Activated naive CD8-positive, alpha-beta T cell treated with anti-CD3 and anti-CD28 coated beads for 36 hours (primary cell): ENCODE measurements around the gene MAP3K8. TPM values are rescaled to one million over a fixed set of nuclear protein-coding genes. Genes with fewer than 3 reads are reported as not detected.
"Not testable (repeated sequence)": the region's sequence is repeated elsewhere in the genome, so short reads cannot be mapped to it uniquely, and the experiment has no call there.

Experiments
- DNase-seq: peaks from one replicate; pipeline ENCODE4 v3.0.0; 2021
- H3K27ac Mint-ChIP-seq: one replicate; pipeline ENCODE4 v1.8.0; 2022; ENCODE audit warnings: mild to moderate bottlenecking, moderate library complexity, mixed read lengths
- H3K27me3 Mint-ChIP-seq: one replicate; pipeline ENCODE4 v1.8.0; 2022; ENCODE audit warnings: mild to moderate bottlenecking, mixed read lengths
- H3K36me3 Mint-ChIP-seq: one replicate; pipeline ENCODE4 v1.8.0; 2021; ENCODE audit warnings: mild to moderate bottlenecking, mixed read lengths
- H3K4me1 Mint-ChIP-seq: one replicate; pipeline ENCODE4 v1.8.0; 2021; ENCODE audit warnings: mixed read lengths
- H3K4me3 Mint-ChIP-seq: one replicate; pipeline ENCODE4 v1.8.0; 2022; ENCODE audit warnings: mild to moderate bottlenecking, moderate library complexity, mixed read lengths
- H3K9me3 Mint-ChIP-seq: one replicate; pipeline ENCODE4 v1.8.0; 2022; ENCODE audit warnings: mixed read lengths
- total RNA-seq, 2 experiments: library from RNA; stranded (reverse); gene quantifications; one replicate each; pipeline ENCODE4 v1.2.3, GENCODE V29; 2021

The MAP3K8 gene
- total RNA-seq, 2 experiments from 2014 or later: 18.0 to 18.5 TPM

GRCh38 chr10:30479513-30479912, 45.5 kb downstream of the MAP3K8 start:
- H3K4me3 Mint-ChIP-seq, H3K36me3 Mint-ChIP-seq, H3K27ac Mint-ChIP-seq: not testable (repeated sequence)

DNA sequence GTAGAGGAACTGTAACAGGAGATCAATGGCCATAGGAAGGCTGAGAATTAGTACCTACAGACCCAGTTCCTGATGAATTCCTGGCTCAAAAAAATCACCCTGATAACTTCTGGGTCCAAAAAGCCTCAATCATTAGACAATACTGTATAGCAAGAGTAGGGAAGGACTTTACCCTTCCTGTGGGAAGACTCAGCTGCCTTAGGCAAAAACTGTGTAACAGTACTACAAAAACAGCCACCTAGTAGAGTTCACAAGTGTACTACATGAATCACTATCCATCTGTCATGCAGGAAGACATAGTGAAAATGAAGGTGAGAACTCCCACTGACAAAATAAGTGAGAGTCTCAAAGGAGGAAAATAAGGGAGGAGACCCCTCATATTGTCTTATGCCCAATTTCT, 47.6 kb downstream of the MAP3K8 start:
- H3K36me3 Mint-ChIP-seq: peaks cover 5% of the 10 kb centered on the region

More at GRCh38 chr10:30479513-30479912, 45.5 kb downstream of the MAP3K8 start:
- not testable (repeated sequence) for H3K27me3 Mint-ChIP-seq, DNase-seq, H3K4me1 Mint-ChIP-seq
- H3K9me3 Mint-ChIP-seq: peaks cover 16% of the 10 kb centered on the region

GRCh38 chr10:30488316-30488715, 54.3 kb downstream of the MAP3K8 start:
- no peak for DNase-seq
- H3K27ac Mint-ChIP-seq: no peak overlapping the region
- H3K9me3 Mint-ChIP-seq: no peaks in the 10 kb centered on the region
- H3K27me3 Mint-ChIP-seq: no peaks in the 10 kb centered on the region
- H3K4me1 Mint-ChIP-seq: peaks cover 10% of the 10 kb centered on the region
- H3K36me3 Mint-ChIP-seq: no peaks in the 10 kb centered on the region
- no peak overlapping the region for H3K4me3 Mint-ChIP-seq

More for the DNA sequence above, 47.6 kb downstream of the MAP3K8 start:
- no peak overlapping the region for H3K4me3 Mint-ChIP-seq
- H3K27me3 Mint-ChIP-seq: no peaks in the 10 kb centered on the region
- H3K4me1 Mint-ChIP-seq: peaks cover 3% of the 10 kb centered on the region
- H3K27ac Mint-ChIP-seq: no peak overlapping the region
- peaks cover 16% of the 10 kb centered on the region for H3K9me3 Mint-ChIP-seq
- no peak for DNase-seq

- peaks cover 19% of the 10 kb centered on the region for H3K4me1 Mint-ChIP-seq
- no peak overlapping the region for H3K4me3 Mint-ChIP-seq
- H3K27me3 Mint-ChIP-seq: no peaks in the 10 kb centered on the region
- DNase-seq: no peak
- H3K36me3 Mint-ChIP-seq: no peaks in the 10 kb centered on the region
- H3K9me3 Mint-ChIP-seq: no peaks in the 10 kb centered on the region
- H3K27ac Mint-ChIP-seq: no peak overlapping the region
Measured at GRCh38 chr10:30489346-30489745, 55.4 kb downstream of the MAP3K8 start.

- Mint-ChIP-seq H3K4me3 (no peak overlapping the region), H3K4me1 (peaks cover 23% of the 10 kb centered on the region), H3K36me3 (no peaks in the 10 kb centered on the region), H3K27ac (peak overlapping the region; percentile 59), H3K9me3 (no peaks in the 10 kb centered on the region), H3K27me3 (no peaks in the 10 kb centered on the region)
- DNase-seq: no peak
Measured at GRCh38 chr10:30490289-30491000, 56.5 kb downstream of the MAP3K8 start.

DNA sequence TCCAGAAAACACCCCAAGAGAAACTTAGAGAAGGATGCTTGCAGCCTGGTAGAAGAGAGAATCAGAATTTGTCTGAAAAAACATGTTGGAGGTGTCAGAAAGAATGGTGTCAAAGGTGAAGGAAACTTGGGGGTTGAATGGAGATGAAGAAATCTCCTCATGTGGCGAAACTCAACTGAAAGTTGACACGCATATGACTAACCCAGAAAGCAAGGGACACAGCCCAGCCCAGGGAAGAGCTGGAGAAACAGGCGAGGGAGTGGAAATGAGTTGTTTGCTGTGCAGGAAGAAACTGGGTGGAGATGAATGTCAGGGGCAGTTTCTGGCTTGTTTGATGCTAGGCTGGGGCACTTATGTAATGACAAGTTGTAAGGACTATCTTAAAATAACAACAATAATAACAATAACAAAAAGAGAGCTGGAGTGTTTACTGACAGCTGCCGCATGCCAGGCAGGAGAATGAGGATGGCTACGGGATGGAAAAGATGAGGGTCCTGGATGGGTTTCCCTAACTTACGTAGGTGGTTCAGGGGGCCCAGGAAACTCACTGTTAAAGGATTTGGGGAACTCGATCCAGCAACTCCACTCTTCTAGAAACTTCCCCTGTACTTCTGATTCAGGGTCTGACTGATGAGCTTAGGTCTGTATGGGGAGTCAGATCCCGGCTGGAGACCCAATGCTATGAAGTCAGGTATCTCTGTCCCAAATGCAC, 57.4 kb downstream of the MAP3K8 start:
- H3K9me3 Mint-ChIP-seq: no peaks in the 10 kb centered on the region

DNA sequence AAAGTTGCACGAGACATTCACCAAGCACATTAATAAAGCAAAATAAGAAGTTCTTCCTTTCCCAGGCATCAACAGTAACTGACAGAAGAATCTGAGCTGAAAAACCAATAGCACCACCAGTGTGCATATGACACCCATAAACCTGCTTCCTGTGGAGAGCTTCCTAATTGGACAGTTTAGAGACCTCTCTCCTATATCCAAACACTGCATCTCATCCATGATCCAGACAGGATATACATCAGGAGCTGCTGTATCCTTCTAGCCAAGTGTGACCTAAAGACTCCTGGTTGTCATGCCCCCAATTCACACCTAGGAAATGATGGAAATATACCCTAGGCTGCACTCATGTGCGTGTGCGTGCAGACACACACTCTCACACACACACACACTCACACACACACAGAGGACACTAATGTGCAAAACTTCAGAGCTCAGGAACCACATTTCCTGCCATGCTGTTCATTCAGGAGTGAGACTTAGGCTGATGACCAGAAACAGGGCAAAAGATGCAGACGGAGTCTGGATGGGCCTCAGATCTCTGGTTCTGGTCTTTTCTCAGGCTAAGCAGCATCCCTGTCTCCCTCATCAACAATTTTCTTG, 58.0 kb downstream of the MAP3K8 start:
- no peak overlapping the region for H3K4me3 Mint-ChIP-seq
- no peak for DNase-seq
- H3K4me1 Mint-ChIP-seq: peaks cover 28% of the 10 kb centered on the region
- H3K27ac Mint-ChIP-seq: no peak overlapping the region
- no peaks in the 10 kb centered on the region for H3K36me3 Mint-ChIP-seq
- no peaks in the 10 kb centered on the region for H3K27me3 Mint-ChIP-seq
- H3K9me3 Mint-ChIP-seq: no peaks in the 10 kb centered on the region

More for the DNA sequence above, 57.4 kb downstream of the MAP3K8 start:
- H3K27ac Mint-ChIP-seq: no peak overlapping the region
- H3K27me3 Mint-ChIP-seq: no peaks in the 10 kb centered on the region
- DNase-seq: no peak
- H3K36me3 Mint-ChIP-seq: no peaks in the 10 kb centered on the region
- no peak overlapping the region for H3K4me3 Mint-ChIP-seq
- H3K4me1 Mint-ChIP-seq: peaks cover 25% of the 10 kb centered on the region

GRCh38 chr10:30493609-30494530, 59.9 kb downstream of the MAP3K8 start:
- peaks cover 40% of the 10 kb centered on the region for H3K4me1 Mint-ChIP-seq
- H3K27me3 Mint-ChIP-seq: no peaks in the 10 kb centered on the region
- H3K27ac Mint-ChIP-seq: no peak overlapping the region
- DNase-seq: no peak
- H3K36me3 Mint-ChIP-seq: no peaks in the 10 kb centered on the region
- no peak overlapping the region for H3K4me3 Mint-ChIP-seq
- H3K9me3 Mint-ChIP-seq: no peaks in the 10 kb centered on the region

GRCh38 chr10:30494558-30494957, 60.6 kb downstream of the MAP3K8 start:
- no peak overlapping the region for H3K4me3 Mint-ChIP-seq
- H3K36me3 Mint-ChIP-seq: no peaks in the 10 kb centered on the region
- no peaks in the 10 kb centered on the region for H3K9me3 Mint-ChIP-seq
- peak overlapping the region; percentile 8 for H3K27ac Mint-ChIP-seq
- H3K27me3 Mint-ChIP-seq: no peaks in the 10 kb centered on the region
- H3K4me1 Mint-ChIP-seq: peaks cover 40% of the 10 kb centered on the region
- no peak for DNase-seq

DNA sequence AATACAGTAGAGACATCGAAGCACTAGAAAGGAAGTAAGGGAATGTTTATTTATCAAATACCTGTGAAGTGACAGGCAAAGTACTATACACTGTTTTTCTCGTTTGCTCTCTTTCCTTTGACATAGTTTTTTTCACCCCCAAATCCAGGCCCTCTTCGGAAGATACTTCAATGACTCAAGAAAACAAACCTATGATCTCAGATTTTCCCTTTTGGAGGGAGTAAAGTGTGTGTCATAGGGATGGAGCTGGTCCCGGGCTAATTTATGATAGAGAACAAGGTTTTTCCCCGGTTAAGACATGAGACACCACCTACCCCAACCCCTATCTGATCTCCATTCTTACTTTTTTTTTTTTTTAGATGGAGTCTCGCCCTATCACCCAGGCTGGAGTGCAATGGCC, 61.7 kb downstream of the MAP3K8 start:
- no peaks in the 10 kb centered on the region for H3K27me3 Mint-ChIP-seq
- no peak overlapping the region for H3K27ac Mint-ChIP-seq
- peaks cover 44% of the 10 kb centered on the region for H3K4me1 Mint-ChIP-seq
- no peak for DNase-seq
- H3K36me3 Mint-ChIP-seq: no peaks in the 10 kb centered on the region
- H3K4me3 Mint-ChIP-seq: no peak overlapping the region
- no peaks in the 10 kb centered on the region for H3K9me3 Mint-ChIP-seq

DNA sequence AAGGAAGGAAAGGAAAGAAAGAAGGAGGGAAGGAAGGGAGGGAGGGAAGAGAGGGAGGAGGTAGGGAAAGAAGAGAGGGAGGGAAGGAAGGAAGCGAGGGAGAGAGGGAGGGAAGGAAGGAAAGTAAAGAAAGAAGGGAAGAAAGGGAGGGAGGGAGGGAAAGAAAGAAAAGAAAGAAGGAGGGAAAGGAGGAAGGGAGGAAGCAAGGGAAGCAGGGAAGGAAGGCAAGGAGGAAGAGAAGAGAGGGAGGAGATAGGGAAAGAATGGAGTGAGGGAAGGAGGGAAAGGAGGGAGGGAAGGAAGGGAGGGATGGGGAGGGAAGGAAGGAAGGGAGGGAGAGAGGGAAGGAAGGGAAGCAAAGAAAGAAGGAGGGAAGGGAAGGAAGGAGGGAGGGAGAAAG, 65.8 kb downstream of the MAP3K8 start:
- DNase-seq: no peak
- H3K27ac Mint-ChIP-seq: no peak overlapping the region
- no peaks in the 10 kb centered on the region for H3K27me3 Mint-ChIP-seq
- peaks cover 42% of the 10 kb centered on the region for H3K4me1 Mint-ChIP-seq
- H3K9me3 Mint-ChIP-seq: no peaks in the 10 kb centered on the region
- H3K36me3 Mint-ChIP-seq: no peaks in the 10 kb centered on the region
- H3K4me3 Mint-ChIP-seq: no peak overlapping the region

DNA sequence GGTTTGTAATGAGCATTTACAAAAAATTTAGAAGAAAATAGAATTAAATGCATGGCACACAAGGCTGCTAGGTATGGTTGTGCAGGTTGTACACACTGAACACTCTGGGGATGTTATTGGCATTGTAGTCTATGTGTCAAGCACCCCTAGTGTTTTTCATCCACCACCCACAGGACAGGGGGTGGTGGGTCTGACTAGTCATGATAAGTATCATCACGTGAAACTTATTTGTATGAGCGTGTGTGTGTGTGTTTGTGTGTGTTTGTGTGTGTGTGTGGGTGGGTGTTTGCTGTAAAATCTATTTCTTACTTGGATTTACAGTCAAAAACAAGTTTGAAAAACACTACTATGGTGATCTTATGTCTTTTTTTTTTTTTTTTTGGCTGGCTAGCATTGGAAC, 66.5 kb downstream of the MAP3K8 start:
- Mint-ChIP-seq H3K27ac (no peak overlapping the region), H3K9me3 (no peaks in the 10 kb centered on the region), H3K4me1 (peaks cover 41% of the 10 kb centered on the region), H3K27me3 (no peaks in the 10 kb centered on the region), H3K4me3 (no peak overlapping the region), H3K36me3 (no peaks in the 10 kb centered on the region)
- no peak for DNase-seq

GRCh38 chr10:30500963-30501504, 67.0 kb downstream of the MAP3K8 start:
- Mint-ChIP-seq H3K4me3 (no peak overlapping the region), H3K27me3 (no peaks in the 10 kb centered on the region), H3K36me3 (no peaks in the 10 kb centered on the region), H3K27ac (no peak overlapping the region), H3K9me3 (no peaks in the 10 kb centered on the region), H3K4me1 (peaks cover 39% of the 10 kb centered on the region)
- DNase-seq: no peak

DNA sequence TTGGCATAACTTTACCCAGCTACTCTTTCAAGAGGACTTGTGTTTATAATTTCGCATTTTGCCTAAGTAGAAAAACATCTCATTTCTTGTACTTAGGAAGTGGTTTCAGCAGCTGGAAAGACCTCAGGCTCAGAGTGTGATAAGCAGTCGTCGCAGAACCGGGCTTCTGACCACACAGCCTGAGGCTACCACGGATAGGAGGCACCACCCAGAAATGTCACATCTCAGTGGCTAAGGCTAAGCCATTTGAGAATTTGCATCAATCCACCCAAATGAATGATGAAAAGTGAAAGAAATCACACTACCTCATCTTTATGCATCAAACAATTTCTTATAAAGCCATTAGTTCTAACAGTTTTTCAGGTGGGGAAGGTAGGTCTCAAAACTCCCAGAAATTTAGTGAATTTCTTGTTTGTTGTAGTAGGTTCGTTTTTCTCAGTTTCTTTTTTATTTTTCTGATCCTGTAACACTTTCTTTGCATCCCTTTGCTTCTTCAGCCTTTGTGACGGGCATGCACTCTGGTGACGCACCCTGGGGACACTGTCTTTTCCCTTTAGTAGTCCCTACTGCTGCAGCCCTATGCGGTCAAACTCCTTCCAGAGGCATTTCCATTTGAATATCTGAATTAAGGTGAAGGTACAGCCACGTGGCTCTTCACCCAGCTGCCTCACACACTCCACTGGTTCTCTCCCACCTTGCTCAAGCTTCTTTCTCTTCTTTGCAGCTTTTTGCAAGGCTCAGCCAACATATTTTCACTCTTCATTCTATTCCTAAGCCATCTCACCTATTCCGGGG, 68.5 kb downstream of the MAP3K8 start:
- Mint-ChIP-seq H3K4me3 (no peak overlapping the region), H3K27me3 (no peaks in the 10 kb centered on the region), H3K4me1 (peaks cover 32% of the 10 kb centered on the region), H3K27ac (peak overlapping the region; percentile 32), H3K9me3 (no peaks in the 10 kb centered on the region), H3K36me3 (no peaks in the 10 kb centered on the region)
- DNase-seq: peak; percentile 42
